Esophagus muscularis mucosa (tissue), 4 donors: Measurements from ENCODE around the gene HCRT. TPM values are rescaled to one million over a fixed set of nuclear protein-coding genes. Genes with fewer than 3 reads are reported as not detected.

Experiments
- DNase-seq: peaks from one replicate; pipeline ENCODE4 v3.0.0-alpha.2; 2017; ENCODE audit errors: extremely low spot score
- H3K27ac ChIP-seq, 4 donors: fragments of 200-600 bp; sonication (generic); replicated peaks in 1 of 4; 1 replicate in 3 of 4; 2 replicates in 1 of 4; pipeline ENCODE4 v1.5.1; 2016 to 2019; ENCODE audit warnings: mild to moderate bottlenecking in 1 of 4
- H3K27me3 ChIP-seq, 4 donors: fragments of 200-600 bp; sonication (generic); one replicate each; pipeline versions ENCODE4 v1.5.1 to v1.6.0; 2016 to 2019
- H3K36me3 ChIP-seq, 4 donors: fragments of 200-600 bp; sonication (generic); one replicate each; pipeline ENCODE4 v1.5.1; 2016 to 2019
- H3K4me1 ChIP-seq, 4 donors: fragments of 200-600 bp; sonication (generic); one replicate each; pipeline ENCODE4 v1.5.1; 2016 to 2019
- H3K4me3 ChIP-seq, 4 donors: fragments of 200-600 bp; sonication (generic); 1 replicate in 2 of 4; 2 replicates in 2 of 4; pipeline ENCODE4 v1.5.1; 2016 to 2019; ENCODE audit warnings: mild to moderate bottlenecking in 4 of 4, moderate library complexity in 1 of 4
- H3K9me3 ChIP-seq, 4 donors: fragments of 200-600 bp; sonication (generic); 1 replicate in 3 of 4; 2 replicates in 1 of 4; pipeline ENCODE4 v1.5.1; 2016 to 2019
- CTCF ChIP-seq, 3 experiments: fragments of 200-600 bp in 2 of 3; fragments of 450-650 bp in 1 of 3; sonication (generic) in 2 of 3; IDR thresholded peaks; one replicate each; pipeline ENCODE4 v1.5.1; 2017 to 2019; ENCODE audit warnings: antibody characterized with exemption in 3 of 3, mild to moderate bottlenecking in 2 of 3, moderate library complexity in 1 of 3
- EP300 ChIP-seq: sonication (generic); formaldehyde crosslinking; IDR thresholded peaks from one replicate; pipeline ENCODE4 v1.6.1; 2017; ENCODE audit warnings: antibody characterized with exemption
- POLR2A ChIP-seq: fragments of 450-650 bp; IDR thresholded peaks from one replicate; pipeline ENCODE4 v1.6.1; 2017; ENCODE audit warnings: antibody characterized with exemption, moderate library complexity, mild to moderate bottlenecking, low read depth
- POLR2AphosphoS5 ChIP-seq, 2 donors: sonication (generic); formaldehyde crosslinking; IDR thresholded peaks; one replicate each; pipeline ENCODE4 v1.6.1; 2017; ENCODE audit warnings: antibody characterized with exemption in 2 of 2
- WGBS: methylation state at CpG from one replicate; pipeline ENCODE4 v1.1.5; 2018; 5-methylcytosine and 5-hydroxymethylcytosine counted together
- intact Hi-C: fragments of 100-400 bp; cut with DNase I; formaldehyde crosslinking; loops from one replicate; pipeline ENCODE4 v1.15.1; 2023
- total RNA-seq, 4 donors: library from RNA; depleted of rRNA; stranded (reverse); fragments of >200 nt; gene quantifications; one replicate each; pipeline versions ENCODE4 v1.1.0 to v1.2.1, GENCODE V29; 2016

Gene HCRT
- total RNA-seq, 4 donors from 2014 or later, result not detected

GRCh38 chr17:42202696-42203095 is 17.4 kb upstream of the HCRT start:
- Histone ChIP-seq H3K27me3 (no peaks in the 10 kb centered on the region), H3K9me3 (no peaks in the 10 kb centered on the region), H3K36me3 (peaks cover 44 to 83% (median 73%) of the 10 kb centered on the region in 4 donors), H3K4me3 (no peak overlapping the region), H3K4me1 (peaks cover 0 to 5% (median 0%) of the 10 kb centered on the region in 4 donors), H3K27ac (peak overlapping the region in 1 of 4 donors; percentile 39)
- intact Hi-C loops, result no loop called here
- WGBS, result 94% methylated on average over 5 of the region's 5 CpGs
- DNase-seq, result no peak
- TF ChIP-seq POLR2AphosphoS5 (IDR thresholded peaks at IDR 0.05) (no peak), POLR2A (no peak), CTCF (IDR thresholded peaks at IDR 0.05) (no peak), EP300 (no peak)

GRCh38 chr17:42202159-42202558 is 16.9 kb upstream of the HCRT start:
- no peaks in the 10 kb centered on the region for H3K9me3 ChIP-seq
- DNase-seq, result peak; percentile 53
- 95% methylated on average over 2 of the region's 6 CpGs for WGBS
- H3K27ac ChIP-seq, result peak overlapping the region in 1 of 4 donors; percentile 39
- no peak for TF ChIP-seq EP300
- no peak for TF ChIP-seq POLR2AphosphoS5 (IDR thresholded peaks at IDR 0.05)
- TF ChIP-seq CTCF (IDR thresholded peaks at IDR 0.05), result no peak
- TF ChIP-seq POLR2A, result no peak
- H3K36me3 ChIP-seq, result peaks cover 39 to 78% (median 67%) of the 10 kb centered on the region in 4 donors
- no peaks in the 10 kb centered on the region for H3K27me3 ChIP-seq
- H3K4me1 ChIP-seq, result peaks cover 0 to 5% (median 0%) of the 10 kb centered on the region in 4 donors
- intact Hi-C loops, result no loop called here
- H3K4me3 ChIP-seq, result no peak overlapping the region

- H3K36me3 ChIP-seq, result peaks cover 31 to 71% (median 60%) of the 10 kb centered on the region in 4 donors
- 87% methylated on average over 10 of the region's 10 CpGs for WGBS
- H3K27ac ChIP-seq, result no peak overlapping the region
- TF ChIP-seq EP300, result no peak
- no peak for TF ChIP-seq POLR2A
- TF ChIP-seq POLR2AphosphoS5 (IDR thresholded peaks at IDR 0.05), result no peak
- TF ChIP-seq CTCF (IDR thresholded peaks at IDR 0.05), result no peak
- H3K4me3 ChIP-seq, result no peak overlapping the region
- H3K4me1 ChIP-seq, result peaks cover 0 to 5% (median 0%) of the 10 kb centered on the region in 4 donors
- no peaks in the 10 kb centered on the region for H3K9me3 ChIP-seq
- DNase-seq, result peak; percentile 60
- intact Hi-C loops, result no loop called here
- no peaks in the 10 kb centered on the region for H3K27me3 ChIP-seq
Measured at GRCh38 chr17:42201458-42201772, 16.2 kb upstream of the HCRT start.

GRCh38 chr17:42200706-42201457 is 15.6 kb upstream of the HCRT start:
- Histone ChIP-seq H3K9me3 (no peaks in the 10 kb centered on the region), H3K36me3 (peaks cover 26 to 66% (median 55%) of the 10 kb centered on the region in 4 donors), H3K4me3 (no peak overlapping the region), H3K27me3 (no peaks in the 10 kb centered on the region), H3K4me1 (peaks cover 0 to 5% (median 0%) of the 10 kb centered on the region in 4 donors), H3K27ac (no peak overlapping the region)
- TF ChIP-seq CTCF (IDR thresholded peaks at IDR 0.05), result no peak
- TF ChIP-seq EP300, result no peak
- TF ChIP-seq POLR2AphosphoS5 (IDR thresholded peaks at IDR 0.05), result no peak
- no peak for TF ChIP-seq POLR2A
- DNase-seq, result peak; percentile 64
- intact Hi-C loops, result no loop called here
- 77% methylated on average over 14 of the region's 14 CpGs for WGBS
